SKM-1 treated with dmso at 0.1 percent for 144 hours (cell line): ENCODE data around the gene PHOX2A.

Experiments used
- DNase-seq: peaks from one replicate; lab custom pipeline; 2025; ENCODE audit not compliant: unreplicated experiment; lab: John Stamatoyannopoulos, UW

PHOX2A gene

GRCh38 chr11:72250661-72251464, 6.9 kb upstream of the PHOX2A start:
- no peak for DNase-seq

GRCh38 chr11:72249961-72250360, 6.0 kb upstream of the PHOX2A start:
- DNase-seq, result no peak

GRCh38 chr11:72247584-72247983, 3.6 kb upstream of the PHOX2A start:
- no peak for DNase-seq

- DNase-seq, result no peak
These were observed 1.4 kb upstream of the PHOX2A start for GRCh38 chr11:72245263-72245816.

GRCh38 chr11:72244361-72245262, 636 bp upstream of the PHOX2A start:
- no peak for DNase-seq

GRCh38 chr11:72243173-72244059, 560 bp downstream of the PHOX2A start:
- no peak for DNase-seq

- no peak for DNase-seq
These were observed 1.8 kb downstream of the PHOX2A start for GRCh38 chr11:72242141-72242540.

- DNase-seq, result no peak
These were observed 2.6 kb downstream of the PHOX2A start for GRCh38 chr11:72241291-72241781.

GRCh38 chr11:72240461-72241290, 3.3 kb downstream of the PHOX2A start:
- no peak for DNase-seq

- DNase-seq, result no peak
These were observed 4.0 kb downstream of the PHOX2A start for GRCh38 chr11:72239849-72240460.

GRCh38 chr11:72239313-72239848, 4.6 kb downstream of the PHOX2A start:
- DNase-seq, result no peak

- no peak for DNase-seq
These were observed 5.3 kb downstream of the PHOX2A start for GRCh38 chr11:72238492-72239312.

- DNase-seq, result peak; percentile 58
These were observed 5.9 kb downstream of the PHOX2A start for GRCh38 chr11:72238040-72238450.

- no peak for DNase-seq
These were observed 6.7 kb downstream of the PHOX2A start for GRCh38 chr11:72237112-72237931.

GRCh38 chr11:72236774-72237111, 7.2 kb downstream of the PHOX2A start:
- DNase-seq, result no peak

GRCh38 chr11:72236083-72236697, 7.8 kb downstream of the PHOX2A start:
- DNase-seq, result no peak
